ENCODE data around the gene TM9SF4.

- TF ChIP-seq CTCF (conservative IDR thresholded peaks at IDR 0.05): no peak
- no peak for TF ChIP-seq EZH2 (IDR thresholded peaks at IDR 0.05; ENCODE audit: low read depth)
These were observed 1.2 kb downstream of the TM9SF4 start for GRCh38 chr20:32110727-32111126.
